ENCODE measurements around the gene DLG2. TPM values are rescaled to one million over a fixed set of nuclear protein-coding genes. Genes with fewer than 3 reads are reported as not detected.

Gene DLG2
- total and polyA plus RNA-seq, 2 donors (not counting 3 experiments of a cell fraction or from before 2014, with no cell fraction given) = 0.15 to 1.1 TPM

DNA sequence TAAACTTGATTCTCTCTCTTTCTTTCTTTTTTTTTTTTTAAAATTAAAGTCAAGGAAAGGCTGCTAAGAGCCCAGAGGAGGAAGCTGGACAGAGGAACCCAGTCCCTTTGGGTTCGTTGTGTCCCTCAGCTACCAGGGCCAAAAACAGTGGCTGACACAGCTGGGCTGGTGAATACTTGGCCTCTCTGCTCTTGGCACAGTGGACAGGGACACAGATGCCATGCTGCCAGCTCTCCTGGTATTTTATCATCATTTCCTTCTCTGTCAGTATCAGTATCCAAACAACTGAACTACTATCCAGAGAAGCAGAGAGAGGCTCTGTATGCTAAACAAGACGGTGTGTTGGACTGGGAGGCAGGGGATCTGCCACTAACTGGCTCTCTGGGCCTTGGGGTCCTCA lies 2217.3 kb downstream of the DLG2 start:
- no peaks in the 10 kb centered on the region for H3K4me1 ChIP-seq (ENCODE audit: control insufficient read depth, extremely low read depth, insufficient read depth, low read length)
- DNase-seq (ENCODE audit: low read depth, low spot score) (no peak), FAIRE-seq (no peak)
- dilution Hi-C loops (cut with MboI; ENCODE audit: extremely low pct_ligation_motif_present, low sequenced_read_pairs) = no loop called here
- H3K9me3 ChIP-seq (replicated peaks; ENCODE audit: control insufficient read depth, insufficient read depth, low read length) = no peaks in the 10 kb centered on the region
- no peaks in the 10 kb centered on the region for H3K27me3 ChIP-seq (ENCODE audit: control insufficient read depth in 2 of 2, insufficient read depth in 2 of 2, low read length in 2 of 2)
- H3K27ac ChIP-seq (ENCODE audit: insufficient read depth, low read depth, low read length) = no peak overlapping the region
- no peak overlapping the region for H3K9ac ChIP-seq (replicated peaks; ENCODE audit: extremely low read depth, insufficient read depth, low read length)
- H4K20me1 ChIP-seq (replicated peaks; ENCODE audit: control insufficient read depth, extremely low read depth, insufficient read depth, low read length) = no peaks in the 10 kb centered on the region
- intact Hi-C loops (cut with micrococcal nuclease) = no loop called here
- no peak overlapping the region for H2AFZ ChIP-seq (ENCODE audit: low read depth, low read length)
- H3K36me3 ChIP-seq (ENCODE audit: control insufficient read depth in 2 of 2, extremely low read depth in 1 of 2, insufficient read depth in 2 of 2, low read length in 2 of 2) = no peaks in the 10 kb centered on the region
- H3K79me2 ChIP-seq (ENCODE audit: control insufficient read depth, insufficient read depth, low read length) = no peaks in the 10 kb centered on the region
- TF ChIP-seq EZH2 (IDR thresholded peaks at IDR 0.05; ENCODE audit: borderline replicate concordance, low read depth, low read length, severe bottlenecking) = no peak
- TF ChIP-seq, protein P1, sequence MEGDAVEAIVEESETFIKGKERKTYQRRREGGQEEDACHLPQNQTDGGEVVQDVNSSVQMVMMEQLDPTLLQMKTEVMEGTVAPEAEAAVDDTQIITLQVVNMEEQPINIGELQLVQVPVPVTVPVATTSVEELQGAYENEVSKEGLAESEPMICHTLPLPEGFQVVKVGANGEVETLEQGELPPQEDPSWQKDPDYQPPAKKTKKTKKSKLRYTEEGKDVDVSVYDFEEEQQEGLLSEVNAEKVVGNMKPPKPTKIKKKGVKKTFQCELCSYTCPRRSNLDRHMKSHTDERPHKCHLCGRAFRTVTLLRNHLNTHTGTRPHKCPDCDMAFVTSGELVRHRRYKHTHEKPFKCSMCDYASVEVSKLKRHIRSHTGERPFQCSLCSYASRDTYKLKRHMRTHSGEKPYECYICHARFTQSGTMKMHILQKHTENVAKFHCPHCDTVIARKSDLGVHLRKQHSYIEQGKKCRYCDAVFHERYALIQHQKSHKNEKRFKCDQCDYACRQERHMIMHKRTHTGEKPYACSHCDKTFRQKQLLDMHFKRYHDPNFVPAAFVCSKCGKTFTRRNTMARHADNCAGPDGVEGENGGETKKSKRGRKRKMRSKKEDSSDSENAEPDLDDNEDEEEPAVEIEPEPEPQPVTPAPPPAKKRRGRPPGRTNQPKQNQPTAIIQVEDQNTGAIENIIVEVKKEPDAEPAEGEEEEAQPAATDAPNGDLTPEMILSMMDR (IDR thresholded peaks at IDR 0.05; ENCODE audit: extremely low read depth in 1 of 2, insufficient read depth in 1 of 2, low read depth in 1 of 2, low read length in 2 of 2) = no peak
- no peaks in the 10 kb centered on the region for H3K9me1 ChIP-seq (replicated peaks; ENCODE audit: control insufficient read depth, extremely low read depth, insufficient read depth, low read length)
- ChIA-PET CTCF (no interaction called here), POLR2A (no interaction called here)
- no TSS peak for BruUV-seq (replicated peaks)
- no peak overlapping the region for H3K4me2 ChIP-seq (ENCODE audit: insufficient read depth, low read length)
- H3K4me3 ChIP-seq (replicated peaks in 1 of 3; ENCODE audit: insufficient read depth in 1 of 3, low read depth in 1 of 3, low read length in 3 of 3) = no peak overlapping the region

DNA sequence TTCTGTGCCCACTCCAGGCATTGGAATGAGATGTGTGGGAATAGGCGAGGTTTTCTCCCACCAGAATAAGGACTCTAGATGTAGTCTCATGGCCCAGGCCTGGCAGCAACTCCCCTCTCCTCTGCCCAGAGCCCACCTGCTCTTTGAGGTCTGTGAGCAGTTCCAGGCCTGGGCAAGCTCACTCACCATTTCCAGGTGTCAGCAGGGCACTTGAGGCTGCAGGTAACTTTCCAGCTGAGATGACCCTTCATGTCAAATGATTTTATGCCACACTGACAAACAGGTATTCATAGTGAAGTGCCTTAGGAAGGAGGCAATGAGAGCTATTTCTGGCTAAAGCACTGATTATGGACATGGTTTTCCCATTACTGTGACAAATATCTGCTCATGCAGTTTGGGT lies 2217.7 kb downstream of the DLG2 start:
- H3K4me1 ChIP-seq (ENCODE audit: control insufficient read depth, extremely low read depth, insufficient read depth, low read length) = no peaks in the 10 kb centered on the region
- TF ChIP-seq, protein P1 (IDR thresholded peaks at IDR 0.05; ENCODE audit: extremely low read depth in 1 of 2, insufficient read depth in 1 of 2, low read depth in 1 of 2, low read length in 2 of 2) = no peak
- TF ChIP-seq GATA2 (IDR thresholded peaks at IDR 0.05; ENCODE audit: insufficient read depth, insufficient read length, low read depth, low read length) = no peak
- no peak for TF ChIP-seq MYC (IDR thresholded peaks at IDR 0.05; ENCODE audit: low read depth, low read length)
- TF ChIP-seq, protein P2, sequence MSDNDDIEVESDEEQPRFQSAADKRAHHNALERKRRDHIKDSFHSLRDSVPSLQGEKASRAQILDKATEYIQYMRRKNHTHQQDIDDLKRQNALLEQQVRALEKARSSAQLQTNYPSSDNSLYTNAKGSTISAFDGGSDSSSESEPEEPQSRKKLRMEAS (IDR thresholded peaks at IDR 0.05; ENCODE audit: insufficient read depth, insufficient read length) = no peak
- no peak for TF ChIP-seq EZH2 (IDR thresholded peaks at IDR 0.05; ENCODE audit: borderline replicate concordance, low read depth, low read length, severe bottlenecking)
- TF ChIP-seq FOS (IDR thresholded peaks at IDR 0.05; ENCODE audit: borderline replicate concordance, insufficient read depth, low read length) = no peak
- no peak for TF ChIP-seq JUN (IDR thresholded peaks at IDR 0.05; ENCODE audit: borderline replicate concordance, insufficient read depth, insufficient read length, low read depth)
- TF ChIP-seq POLR2A (IDR thresholded peaks at IDR 0.05; ENCODE audit: low read depth, low read length) = no peak
- no peak for TF ChIP-seq POLR2AphosphoS5 (IDR thresholded peaks at IDR 0.05; ENCODE audit: insufficient read depth, low read depth, low read length)
- no peak overlapping the region for H3K9ac ChIP-seq (replicated peaks; ENCODE audit: extremely low read depth, insufficient read depth, low read length)
- no peak overlapping the region for H3K4me2 ChIP-seq (ENCODE audit: insufficient read depth, low read length)
- H3K27ac ChIP-seq (ENCODE audit: insufficient read depth, low read depth, low read length) = no peak overlapping the region
- H3K9me1 ChIP-seq (replicated peaks; ENCODE audit: control insufficient read depth, extremely low read depth, insufficient read depth, low read length) = no peaks in the 10 kb centered on the region
- H4K20me1 ChIP-seq (replicated peaks; ENCODE audit: control insufficient read depth, extremely low read depth, insufficient read depth, low read length) = no peaks in the 10 kb centered on the region
- H2AFZ ChIP-seq (ENCODE audit: low read depth, low read length) = no peak overlapping the region
- no TSS peak for BruUV-seq (replicated peaks)
- CTCF ChIA-PET = no interaction called here
- H3K36me3 ChIP-seq (ENCODE audit: control insufficient read depth in 2 of 2, extremely low read depth in 1 of 2, insufficient read depth in 2 of 2, low read length in 2 of 2) = no peaks in the 10 kb centered on the region
- H3K9me3 ChIP-seq (replicated peaks; ENCODE audit: control insufficient read depth, insufficient read depth, low read length) = no peaks in the 10 kb centered on the region
- intact Hi-C loops (cut with micrococcal nuclease) (no loop called here), dilution Hi-C loops (cut with MboI; ENCODE audit: extremely low pct_ligation_motif_present, low sequenced_read_pairs) (no loop called here)
- H3K4me3 ChIP-seq (replicated peaks in 1 of 3; ENCODE audit: insufficient read depth in 1 of 3, low read depth in 1 of 3, low read length in 3 of 3) = no peak overlapping the region
- DNase-seq (ENCODE audit: low read depth, low spot score) = no peak
- FAIRE-seq = no peak
- POLR2A ChIA-PET = no interaction called here
- H3K27me3 ChIP-seq (ENCODE audit: control insufficient read depth in 2 of 2, insufficient read depth in 2 of 2, low read length in 2 of 2) = no peaks in the 10 kb centered on the region
- H3K79me2 ChIP-seq (ENCODE audit: control insufficient read depth, insufficient read depth, low read length) = no peaks in the 10 kb centered on the region
